GM12865 (cell line): ENCODE measurements around the gene IL10RB.
"Not testable (repeated sequence)": the region's sequence is repeated elsewhere in the genome, so short reads cannot be mapped to it uniquely, and the experiment has no call there.

Experiments
- DNase-seq: peaks from one replicate; pipeline ENCODE4 v3.0.0; 2010; ENCODE audit warnings: low read depth
- H3K4me3 ChIP-seq: 2 replicates; pipeline ENCODE4 v1.5.1; 2011; ENCODE audit warnings: mild to moderate bottlenecking, low read depth, low read length, control low read depth
- CTCF ChIP-seq: IDR thresholded peaks from 2 replicates; pipeline ENCODE4 v1.5.1; 2011; ENCODE audit warnings: low read length, control low read depth, low read depth, inconsistent platforms; ENCODE audit not compliant: insufficient read depth; ENCODE audit errors: missing control alignments

The IL10RB gene

GRCh38 chr21:33266050-33266788 lies at the start of gene IL10RB:
IL10RB (plus strand) TSS chr21:33266367; CDS start chr21:33266466, 99 bp downstream.
- peak; percentile 89 for DNase-seq
- no peak for TF ChIP-seq CTCF
- peak within 1 kb of the TSS; percentile 86 for H3K4me3 ChIP-seq

- H3K4me3 ChIP-seq = peak overlapping the region; percentile 37; the same call in 1 of the 2 replicates
- no peak for TF ChIP-seq CTCF
- no peak for DNase-seq
Measured at GRCh38 chr21:33217138-33217520, 49.0 kb upstream of the IL10RB start.

- no peak for TF ChIP-seq CTCF
Measured at GRCh38 chr21:33219300-33219699, 46.9 kb upstream of the IL10RB start.

GRCh38 chr21:33219954-33220353 lies 46.2 kb upstream of the IL10RB start:
- no peak overlapping the region for H3K4me3 ChIP-seq
- TF ChIP-seq CTCF = no peak
- no peak for DNase-seq

More at GRCh38 chr21:33219300-33219699, 46.9 kb upstream of the IL10RB start:
- no peak overlapping the region for H3K4me3 ChIP-seq
- DNase-seq = no peak

GRCh38 chr21:33225376-33225775 lies 40.8 kb upstream of the IL10RB start:
- DNase-seq, H3K4me3 ChIP-seq: not testable (repeated sequence)

GRCh38 chr21:33228455-33228854 lies 37.7 kb upstream of the IL10RB start:
- no peak for TF ChIP-seq CTCF
- no peak for DNase-seq
- H3K4me3 ChIP-seq = no peak overlapping the region

GRCh38 chr21:33229099-33229783 lies 36.9 kb upstream of the IL10RB start:
- no peak for DNase-seq
- no peak for TF ChIP-seq CTCF
- peak overlapping the region; percentile 60 for H3K4me3 ChIP-seq
